Stimulated activated CD4-positive, alpha-beta T cell treated with anti-CD3 and anti-CD28 coated beads, Interleukin-12 subunit alpha, Interleukin-12 subunit beta, amount 100 ng/mL, for 48 hours (primary cell): ENCODE data around the gene CDK14.
"Not testable (repeated sequence)": the region's sequence is repeated elsewhere in the genome, so short reads cannot be mapped to it uniquely, and the experiment has no call there.

Experiments
- DNase-seq, 3 donors: peaks; one replicate each; pipeline ENCODE4 v3.0.0-alpha.2; 2020; ENCODE audit warnings: low read depth in 2 of 3, low spot score in 1 of 3

CDK14 gene

DNA sequence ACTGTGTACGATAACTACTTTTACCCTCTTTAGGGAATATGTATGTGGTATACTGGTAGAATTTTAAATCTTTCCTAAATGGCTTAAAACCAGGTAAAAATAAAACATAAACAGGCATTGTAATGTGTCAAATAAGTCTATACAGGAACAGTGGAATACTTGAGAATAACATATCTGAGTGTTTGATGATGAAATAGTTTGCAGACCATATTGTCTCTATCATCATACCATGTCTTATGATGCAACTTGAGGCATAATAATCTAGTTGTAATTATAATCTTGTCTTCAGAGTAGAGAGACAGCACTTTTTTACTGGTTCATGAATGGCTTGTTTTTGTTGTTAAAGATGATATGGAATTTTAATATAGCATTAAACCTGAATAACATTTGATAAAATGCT, 293.5 kb downstream of the CDK14 start:
- no peak for DNase-seq

DNA sequence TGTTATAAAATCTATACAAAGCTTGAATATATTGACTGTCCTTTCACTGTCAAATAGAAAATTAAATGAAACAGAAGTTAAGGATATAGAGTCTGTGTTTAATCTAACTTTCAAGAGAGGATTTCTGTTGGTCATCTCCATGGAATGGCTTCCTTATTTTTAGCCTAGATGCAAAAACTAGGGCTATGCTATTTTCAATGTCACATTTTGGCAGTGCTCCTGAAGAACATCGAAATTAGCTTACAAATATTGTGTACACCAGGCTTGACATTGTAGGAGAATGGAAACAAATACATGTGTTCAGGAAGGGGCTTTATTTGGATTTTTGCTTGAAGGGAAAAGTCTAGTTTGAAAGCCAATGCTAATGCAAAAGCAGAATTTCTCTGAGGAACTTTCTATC, 295.4 kb downstream of the CDK14 start:
- DNase-seq: no peak

DNA sequence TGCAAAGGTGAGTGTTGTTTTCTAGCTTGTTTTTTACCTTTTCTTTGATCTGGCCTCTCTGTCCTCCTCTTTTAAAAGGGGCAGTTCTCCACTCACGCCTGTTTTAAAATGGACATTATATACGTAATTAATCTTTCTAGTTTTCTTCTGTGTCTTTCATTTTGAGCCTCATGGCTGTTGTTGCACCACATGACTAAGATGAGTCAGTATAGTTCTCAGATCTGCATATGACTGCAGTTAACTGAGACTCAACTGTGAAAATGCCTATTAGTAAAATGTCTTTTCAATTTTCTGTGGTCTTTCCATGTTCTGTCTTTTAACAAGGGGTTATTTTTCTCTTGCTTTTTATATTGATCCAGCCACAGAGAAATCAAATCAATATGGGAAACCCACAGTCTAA, 296.1 kb downstream of the CDK14 start:
- DNase-seq: no peak

DNA sequence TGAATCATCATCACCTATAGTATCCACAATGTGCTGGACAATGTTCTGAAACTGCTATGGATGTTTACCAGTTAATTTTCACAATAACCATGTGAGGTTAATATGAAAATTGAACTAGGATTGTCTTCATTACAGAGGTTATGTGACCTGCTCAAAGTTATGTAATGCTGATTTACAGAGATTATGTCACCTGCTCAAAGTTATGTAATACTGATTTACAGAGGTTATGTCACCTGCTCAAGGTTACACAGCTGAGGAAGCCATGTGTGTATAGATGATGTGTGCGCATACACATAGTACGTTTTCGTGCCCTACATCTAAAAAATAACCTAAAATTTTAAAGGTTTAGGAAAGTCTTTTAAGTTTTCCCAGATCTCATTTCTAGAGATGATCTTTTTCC, 298.0 kb downstream of the CDK14 start:
- no peak for DNase-seq

DNA sequence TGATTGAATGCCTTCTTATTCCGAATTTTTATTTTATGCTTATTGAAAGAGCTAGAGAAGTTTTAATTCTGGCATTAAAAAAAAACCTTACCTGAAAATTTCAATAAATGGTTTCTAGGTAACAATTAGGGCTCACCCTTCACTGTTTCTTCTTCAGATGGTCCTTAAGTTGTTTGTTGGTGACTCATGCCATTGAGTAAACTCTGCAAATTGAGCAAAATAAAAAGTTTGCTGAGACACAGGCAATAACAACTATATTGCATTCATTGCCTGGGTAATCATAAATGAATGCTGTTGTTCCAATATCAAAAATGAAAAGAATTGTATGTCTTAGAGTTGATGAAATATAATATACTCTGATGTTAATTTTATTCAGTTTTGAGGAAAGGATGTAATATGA, 300.3 kb downstream of the CDK14 start:
- DNase-seq: no peak

DNA sequence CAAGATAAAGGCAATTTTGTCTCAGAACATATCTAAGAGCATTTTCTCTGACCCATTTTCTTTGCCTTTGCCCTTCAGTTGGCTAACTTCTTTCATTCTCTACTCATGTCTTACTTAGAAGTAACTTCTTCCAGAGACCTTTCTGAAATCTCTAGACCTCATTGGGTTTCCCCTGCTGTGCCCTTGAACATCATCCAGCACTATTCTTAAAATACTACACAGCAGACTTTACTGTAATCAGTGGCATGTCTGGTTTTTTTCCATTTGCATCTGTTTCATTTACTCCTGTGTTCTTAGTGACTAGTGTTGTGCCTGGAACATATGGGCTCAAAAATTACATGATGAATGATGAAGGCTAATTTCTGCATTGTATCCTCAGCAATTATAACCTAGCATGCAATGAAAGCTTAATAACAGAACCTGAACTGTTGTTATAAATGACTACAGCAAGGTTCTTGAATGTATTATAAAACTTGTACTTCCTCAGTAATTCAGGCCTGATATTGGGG, 301.9 kb downstream of the CDK14 start:
- DNase-seq: no peak

DNA sequence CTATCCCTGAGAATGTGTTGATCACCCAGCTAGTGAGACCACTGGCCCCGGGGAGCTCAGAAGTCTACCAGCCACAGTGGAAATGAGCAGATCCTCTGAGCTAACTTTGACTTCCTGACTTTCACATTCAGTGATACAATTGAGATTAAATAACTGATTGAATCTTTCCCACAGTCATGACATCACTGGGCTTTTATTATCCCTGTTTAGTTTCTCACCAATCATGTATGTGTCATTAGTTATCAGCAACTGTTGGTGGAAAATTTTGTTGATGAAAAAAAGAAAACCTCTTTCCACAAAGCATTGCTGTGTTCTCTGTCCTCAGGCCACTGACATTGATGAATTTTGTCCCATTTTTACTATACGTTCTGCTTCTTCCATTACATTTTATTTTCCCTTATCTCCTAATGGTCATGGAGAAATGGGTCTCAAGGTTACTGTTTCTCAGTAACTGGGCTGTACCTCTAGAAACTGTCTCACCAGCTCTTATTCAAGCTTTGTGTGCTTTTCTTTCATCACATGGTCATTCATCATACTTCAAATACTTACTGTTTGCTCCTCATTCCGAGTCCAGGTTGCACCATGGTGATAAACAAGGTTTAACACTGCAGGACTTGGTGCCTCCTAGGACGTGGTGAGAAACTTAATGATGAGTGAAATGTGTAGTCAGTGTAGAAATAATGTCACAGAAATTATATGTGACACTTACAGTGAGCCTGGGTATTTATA, 304.7 kb downstream of the CDK14 start:
- DNase-seq: no peak

DNA sequence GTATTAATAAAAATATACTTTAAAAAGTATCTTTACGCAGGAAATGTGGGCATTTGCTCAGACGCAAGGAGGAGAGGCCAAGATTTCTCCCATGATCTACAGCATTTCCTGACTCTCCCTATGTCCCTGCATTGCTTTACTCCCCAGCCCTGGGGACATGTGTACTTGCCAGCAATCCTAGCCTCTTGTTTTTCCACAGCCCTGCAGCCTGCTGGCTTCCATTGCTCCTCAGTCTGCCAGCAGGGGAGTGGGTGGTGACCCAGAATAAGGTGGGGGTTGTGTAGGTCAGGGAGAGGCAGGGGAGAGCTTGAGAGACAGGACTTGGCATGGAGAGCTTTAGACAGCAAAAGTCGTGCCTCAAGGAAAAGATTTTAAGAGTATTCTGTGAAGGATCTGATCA, 307.7 kb downstream of the CDK14 start:
- DNase-seq: no peak

DNA sequence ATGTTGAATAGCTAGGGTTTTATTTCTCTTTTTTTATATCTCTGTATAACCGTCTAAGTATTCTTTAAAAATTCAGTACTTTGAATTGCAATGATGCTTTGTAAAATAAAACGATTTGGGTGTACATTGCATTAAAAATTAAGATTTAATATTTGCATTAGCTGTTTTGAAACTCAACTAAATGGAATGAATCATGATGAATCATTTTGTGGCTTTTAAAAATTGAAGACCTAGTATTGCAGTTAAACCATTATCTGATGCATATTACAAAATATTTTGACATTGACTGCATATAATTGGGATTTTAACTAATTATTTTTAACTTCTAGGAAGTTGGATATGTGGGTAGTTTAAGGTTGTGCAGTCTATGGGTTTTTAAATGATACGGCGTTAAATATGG, 314.0 kb downstream of the CDK14 start:
- DNase-seq: no peak

DNA sequence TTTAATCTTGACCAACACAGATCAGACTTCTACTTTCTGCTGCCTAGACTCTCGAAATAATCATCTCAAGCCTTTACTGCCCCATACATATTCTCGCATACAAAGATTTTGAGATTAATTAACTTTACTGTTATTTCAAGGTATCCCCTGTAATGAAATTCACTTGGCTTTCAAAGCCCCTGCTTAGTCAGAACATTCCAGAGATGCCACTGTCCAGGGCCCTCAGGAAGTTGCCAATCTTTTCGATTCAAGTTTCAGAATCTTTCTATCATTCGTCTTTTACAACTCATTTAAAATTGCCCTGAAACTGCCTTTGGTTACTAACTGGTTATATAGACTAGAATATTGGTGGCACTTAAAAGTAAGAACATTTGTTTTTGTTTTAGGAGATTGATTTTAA, 320.2 kb downstream of the CDK14 start:
- DNase-seq: no peak

DNA sequence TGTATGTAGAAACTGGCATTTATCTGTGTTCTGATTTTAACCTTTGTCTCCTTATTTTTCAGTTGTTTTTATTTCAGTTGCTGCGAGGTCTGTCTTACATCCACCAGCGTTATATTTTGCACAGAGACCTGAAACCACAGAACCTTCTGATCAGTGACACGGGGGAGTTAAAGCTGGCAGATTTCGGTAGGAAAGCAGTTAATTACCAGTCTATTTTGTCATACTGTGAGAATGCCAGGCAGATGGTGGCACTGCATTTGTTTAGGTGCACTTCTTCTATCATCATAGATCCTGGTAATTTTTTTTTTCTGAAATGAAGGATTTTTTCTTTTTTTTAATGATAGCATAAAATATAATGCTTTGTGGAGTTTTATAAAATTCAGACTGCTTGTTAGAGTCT, 321.4 kb downstream of the CDK14 start:
- DNase-seq: no peak

DNA sequence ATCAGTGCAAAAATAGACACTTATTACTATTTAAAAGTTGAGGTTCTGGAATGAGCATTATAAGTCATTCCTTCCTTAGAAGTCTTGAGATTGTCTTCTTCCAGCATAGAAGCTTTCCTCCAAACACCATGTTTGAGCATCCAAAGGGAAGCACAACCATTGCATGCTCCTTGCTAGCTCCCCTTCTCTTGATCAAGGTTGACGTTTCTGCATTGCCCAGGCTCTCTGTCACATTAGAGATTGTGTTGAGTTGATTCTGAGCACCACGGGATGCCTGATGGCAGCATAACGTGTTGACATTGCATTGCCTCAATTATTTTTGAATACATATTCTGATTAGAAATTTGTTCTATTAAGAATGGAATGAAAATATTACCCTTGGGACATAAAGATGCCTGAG, 322.2 kb downstream of the CDK14 start:
- no peak for DNase-seq

DNA sequence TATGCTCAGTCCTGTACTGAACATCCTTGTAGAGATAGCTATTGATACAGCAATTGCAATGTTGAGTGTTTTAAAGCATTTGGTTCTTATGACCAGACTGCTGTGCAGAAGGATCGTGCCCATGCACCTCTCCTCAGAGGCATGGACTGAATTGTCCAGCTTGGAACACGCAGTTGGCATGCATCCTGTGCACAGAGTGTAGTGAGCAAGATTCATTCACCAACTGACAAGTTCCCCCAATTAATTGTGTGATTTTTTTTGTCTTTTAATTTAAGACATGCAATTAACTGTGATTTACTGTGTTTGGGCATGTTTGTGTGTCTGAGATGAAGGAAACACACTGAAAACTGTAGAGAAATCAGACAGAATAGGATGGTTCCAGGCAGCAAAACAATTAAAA, 323.7 kb downstream of the CDK14 start:
- DNase-seq: no peak

DNA sequence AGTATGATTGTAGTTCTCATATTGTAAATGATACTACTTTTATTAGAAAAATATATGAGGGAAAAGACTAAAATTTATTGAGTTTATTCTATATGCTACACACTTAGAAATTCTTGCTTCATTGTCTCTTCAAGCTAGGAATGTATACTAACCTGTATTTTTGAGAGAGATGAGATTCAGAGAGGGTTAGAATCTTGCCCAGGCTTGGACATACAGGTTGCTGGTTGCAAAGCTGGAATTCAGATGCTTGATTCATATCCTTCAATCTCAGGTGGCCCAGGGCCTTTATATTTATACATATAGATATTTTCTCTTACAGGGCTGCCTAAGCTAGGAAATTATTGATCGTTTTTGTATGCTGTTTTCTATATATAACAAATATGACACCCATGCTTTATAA, 324.2 kb downstream of the CDK14 start:
- DNase-seq: no peak

DNA sequence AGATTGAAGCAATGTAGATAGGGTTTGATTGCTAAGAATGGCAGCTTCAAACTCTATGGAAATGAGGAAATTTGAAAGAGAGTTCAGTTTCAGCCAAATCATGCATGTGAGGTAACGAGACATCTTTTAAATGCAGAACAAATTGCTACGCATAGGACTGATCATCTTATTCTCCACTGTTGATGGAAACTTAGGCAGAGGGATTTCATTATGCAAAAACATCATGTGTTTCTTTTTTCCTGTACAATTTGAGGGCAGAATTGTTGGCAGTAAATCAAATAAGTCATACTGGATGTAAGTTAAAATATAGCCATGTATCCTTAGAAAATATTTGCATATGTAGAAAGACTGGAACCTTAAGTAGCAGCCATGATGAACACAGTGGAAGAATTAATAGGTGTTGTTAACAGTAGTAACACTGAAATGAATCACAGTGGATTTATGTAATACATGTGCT, 327.4 kb downstream of the CDK14 start:
- DNase-seq: no peak

DNA sequence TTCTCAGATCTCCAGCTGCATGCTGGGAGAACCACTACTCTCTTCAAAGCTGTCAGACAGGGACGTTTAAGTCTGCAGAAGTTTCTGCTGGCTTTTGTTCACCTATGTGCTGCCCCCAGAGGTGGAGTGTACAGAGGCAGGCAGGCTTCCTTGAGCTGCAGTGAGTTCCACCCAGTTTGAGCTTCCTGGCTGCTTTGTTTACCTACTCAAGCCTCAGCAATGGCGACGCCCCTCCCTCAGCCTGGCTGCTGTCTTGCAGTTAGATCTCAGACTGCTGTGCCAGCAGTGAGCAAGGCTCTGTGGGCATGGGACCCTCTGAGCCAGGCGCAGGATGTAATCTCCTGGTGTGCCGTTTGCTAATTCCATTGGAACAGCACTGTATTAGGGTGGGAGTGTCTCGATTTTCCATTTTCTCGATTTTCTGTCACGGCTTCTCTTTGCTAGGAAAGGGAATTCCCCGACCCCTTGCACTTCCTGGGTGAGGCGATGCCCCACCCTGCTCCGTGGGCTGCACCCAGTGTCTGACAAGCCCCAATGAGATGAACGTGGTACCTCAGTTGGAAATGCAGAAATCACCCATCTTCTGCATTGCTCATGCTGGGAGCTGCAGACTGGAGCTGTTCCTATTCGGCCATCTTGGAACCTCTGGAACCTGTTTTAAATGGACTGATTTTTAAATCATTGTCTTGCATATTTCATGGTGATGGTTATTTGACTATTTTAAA, 332.7 kb downstream of the CDK14 start:
- not testable (repeated sequence) for DNase-seq

DNA sequence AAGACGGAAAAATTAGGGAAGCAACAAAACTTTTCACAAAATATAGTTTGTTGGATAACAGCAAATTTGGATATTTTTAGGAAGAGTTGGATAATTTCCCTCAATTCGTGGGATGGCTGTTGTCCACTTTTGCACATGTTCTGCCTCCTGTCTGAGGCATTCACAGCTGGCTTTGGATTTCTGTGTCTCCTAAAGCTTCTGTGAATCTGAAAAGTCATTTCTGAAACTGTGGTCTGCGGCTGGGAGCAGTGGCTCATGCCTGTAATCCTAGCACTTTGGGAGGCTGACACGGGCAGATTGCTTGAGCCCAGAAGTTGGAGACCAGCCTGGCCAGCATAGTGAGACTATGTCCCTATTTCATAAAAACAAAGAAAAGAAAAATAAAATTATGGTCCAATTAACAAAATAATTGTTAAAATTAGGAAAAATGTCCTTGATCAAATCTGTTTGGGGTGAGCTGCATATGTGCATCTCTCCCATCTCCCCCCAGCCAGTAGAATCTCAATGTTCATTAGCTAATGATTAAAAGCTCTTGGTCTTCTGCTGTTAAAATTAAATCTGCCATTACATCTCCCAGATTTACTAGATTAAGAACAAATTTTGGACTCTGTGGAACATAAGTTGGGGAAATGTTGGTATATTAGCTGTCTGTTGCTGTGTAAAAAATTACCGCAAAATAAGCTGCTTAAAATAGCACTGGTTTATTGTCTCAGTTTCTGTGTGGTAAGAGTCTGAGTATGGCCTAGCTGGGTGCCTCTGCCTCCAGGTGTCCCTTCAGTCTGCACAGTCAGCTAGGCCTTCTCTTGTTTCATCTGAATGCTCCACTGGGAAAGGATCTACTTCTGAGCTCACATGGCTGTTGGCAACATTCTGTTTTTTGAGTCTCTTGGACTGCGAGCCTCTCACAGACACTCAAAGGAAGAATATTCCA, 336.1 kb downstream of the CDK14 start:
- DNase-seq: no peak

DNA sequence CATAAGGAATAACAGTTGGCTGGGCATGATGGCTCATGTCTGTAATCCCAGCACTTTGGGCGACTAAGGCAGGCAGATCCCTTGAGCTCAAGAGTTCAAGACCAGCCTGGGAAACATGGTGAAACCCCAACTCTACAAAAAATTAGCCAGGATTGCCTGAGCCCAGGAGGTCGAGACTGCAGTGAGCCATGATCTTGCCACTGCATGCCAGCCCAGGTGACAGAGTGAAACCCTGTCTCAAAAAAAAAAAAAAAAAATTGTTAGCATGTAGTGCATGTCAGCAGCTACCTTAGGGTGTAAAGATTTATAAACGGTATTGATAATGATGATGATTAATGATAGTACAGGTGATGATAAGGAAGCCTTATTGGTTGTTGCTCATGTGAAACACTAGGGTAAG, 336.9 kb downstream of the CDK14 start:
- no peak for DNase-seq

DNA sequence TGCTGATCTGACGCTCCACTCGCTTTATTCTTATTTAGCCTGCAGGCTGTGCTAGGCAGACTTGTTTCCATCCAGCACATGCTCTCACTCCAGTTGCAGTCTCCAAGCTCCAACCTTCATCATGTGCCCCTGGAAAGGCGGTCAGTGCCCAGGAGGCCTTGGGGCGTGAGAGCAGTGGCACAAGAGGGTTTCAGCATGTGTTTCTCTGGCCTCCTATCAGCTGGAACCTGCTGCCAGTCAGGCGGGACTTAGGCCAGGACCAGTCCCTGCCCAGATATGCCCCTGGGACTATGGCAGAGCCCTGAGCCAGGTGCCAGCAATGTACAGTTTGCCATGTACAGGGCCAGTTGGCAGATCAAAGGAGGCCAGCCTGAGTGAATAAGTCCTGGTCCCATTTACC, 337.9 kb downstream of the CDK14 start:
- no peak for DNase-seq

DNA sequence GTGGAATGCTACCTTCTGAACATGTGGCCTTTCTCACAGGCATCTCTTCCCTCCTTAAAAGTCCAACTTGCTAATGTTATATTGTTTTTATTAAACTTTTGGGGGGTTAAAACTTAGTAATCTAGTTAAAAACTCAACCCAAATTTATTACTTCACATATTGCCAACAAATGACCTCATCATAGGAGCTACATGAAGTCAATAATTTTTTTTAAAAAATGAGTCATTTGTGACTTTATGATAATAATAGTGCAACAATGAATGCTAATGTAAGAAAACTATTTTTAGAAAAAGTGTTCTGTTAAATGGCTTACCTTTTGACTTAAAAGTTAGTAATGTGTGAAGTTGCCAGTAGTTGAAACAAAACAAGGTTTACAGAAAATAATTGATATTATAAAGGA, 342.2 kb downstream of the CDK14 start:
- no peak for DNase-seq

DNA sequence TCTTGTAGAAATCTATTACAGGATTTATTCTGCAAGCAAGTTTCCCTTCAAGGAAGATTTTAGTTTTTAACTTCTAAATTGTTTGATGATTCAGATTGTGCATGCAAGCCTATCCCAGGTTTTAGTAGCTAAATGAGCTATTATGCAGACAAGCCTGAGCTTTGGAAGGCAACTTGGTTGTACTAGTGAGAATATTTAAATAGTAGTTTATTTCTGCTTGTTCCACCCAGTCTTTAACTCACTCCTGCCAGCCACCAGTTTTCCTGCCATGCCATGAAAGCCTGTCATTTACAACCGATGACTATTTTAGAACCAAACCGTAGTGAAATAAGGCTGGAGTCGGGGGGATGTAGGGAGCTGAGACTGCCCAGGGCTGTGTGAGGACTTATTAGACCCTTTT, 343.5 kb downstream of the CDK14 start:
- no peak for DNase-seq

DNA sequence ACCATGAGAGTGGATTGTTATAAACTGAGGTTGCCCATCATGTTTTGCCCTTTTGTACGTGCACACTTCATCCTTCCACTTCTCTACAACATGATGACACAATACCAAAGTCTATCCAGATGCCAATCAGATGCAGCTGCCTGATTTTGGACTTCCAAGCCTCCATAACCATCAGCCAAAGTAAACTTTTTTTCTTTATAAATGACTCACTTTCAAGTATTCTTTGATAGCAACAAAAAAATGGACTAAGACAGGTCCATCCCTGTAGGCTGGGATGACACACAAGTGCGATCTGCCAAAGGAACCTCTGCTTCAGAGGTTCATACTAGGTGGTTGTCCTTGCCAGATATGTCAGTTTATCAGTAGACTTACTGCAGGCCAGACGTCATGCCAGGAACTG, 347.9 kb downstream of the CDK14 start:
- no peak for DNase-seq
